IMR-90 (cell line): ENCODE results near the gene CPTP. TPM values are rescaled to one million over a fixed set of nuclear protein-coding genes. Genes with fewer than 3 reads are reported as not detected.

Experiments used
- ATAC-seq: fragments of 200-7000 bp; cut with Tn5 transposase; 2 replicates; pipeline ENCODE4 v1.9.1; 2020; ENCODE audit warnings: low read depth, mild to moderate bottlenecking, moderate library complexity
- BruUV-seq: library from RNA; stranded (reverse); fragments of 400-500 nt; replicated peaks from 2 replicates; lab custom pipeline; 2021; lab: Mats Ljungman, UMichigan
- CTCF ChIA-PET: fragments of 300-600 bp; formaldehyde crosslinking; extraction: SDS; loops from one replicate; lab custom pipeline; 2021; ENCODE audit warnings: antibody characterized with exemption; lab: Yijun Ruan, JAX
- POLR2A ChIA-PET: fragments of 300-600 bp; sonication (Branson Sonifier 250); formaldehyde crosslinking; loops from one replicate; lab custom pipeline; 2022; ENCODE audit warnings: antibody characterized with exemption; ENCODE audit not compliant: unreplicated experiment; lab: Charles Lee
- DNase-seq: peaks from one replicate; pipeline ENCODE4 v3.0.0; 2013
- H2AFZ ChIP-seq: replicated peaks from 2 replicates; pipeline ENCODE3; 2013; ENCODE audit warnings: low read length, mild to moderate bottlenecking; ENCODE audit not compliant: poor library complexity
- H2AK5ac ChIP-seq: 2 replicates; pipeline ENCODE4 v1.6.1; 2013; ENCODE audit warnings: low read depth, low read length, inconsistent platforms
- H2AK9ac ChIP-seq: replicated peaks from 2 replicates; pipeline ENCODE3; 2013; ENCODE audit warnings: mild to moderate bottlenecking, low read depth, low read length, moderate library complexity; ENCODE audit not compliant: poor library complexity
- H2BK120ac ChIP-seq: 2 replicates; pipeline ENCODE4 v1.6.1; 2013; ENCODE audit warnings: low read depth, low read length, inconsistent platforms
- H2BK15ac ChIP-seq: 3 replicates; pipeline ENCODE4 v1.6.1; 2013; ENCODE audit warnings: low read depth, low read length, inconsistent platforms
- H2BK20ac ChIP-seq: 2 replicates; pipeline ENCODE4 v1.6.1; 2013; ENCODE audit warnings: low read depth, mild to moderate bottlenecking, inconsistent platforms, low read length, moderate library complexity
- H2BK5ac ChIP-seq: 2 replicates; pipeline ENCODE4 v1.6.1; 2013; ENCODE audit warnings: mild to moderate bottlenecking, low read depth, low read length, inconsistent platforms; ENCODE audit not compliant: poor library complexity, severe bottlenecking
- H3K14ac ChIP-seq: replicated peaks from 2 replicates; pipeline ENCODE4 v1.6.1; 2013; ENCODE audit warnings: low read depth, low read length, inconsistent platforms
- H3K18ac ChIP-seq: 2 replicates; pipeline ENCODE4 v1.6.1; 2013; ENCODE audit warnings: low read depth, low read length, control low read depth
- H3K23ac ChIP-seq: 2 replicates; pipeline ENCODE4 v1.6.1; 2013; ENCODE audit warnings: low read depth, low read length, inconsistent platforms
- H3K27ac ChIP-seq: 2 replicates; pipeline ENCODE4 v1.5.1; 2013; ENCODE audit warnings: mild to moderate bottlenecking, control low read depth, low read length; ENCODE audit not compliant: insufficient read depth
- H3K27me3 ChIP-seq: 2 replicates; pipeline ENCODE4 v1.6.1; 2013; ENCODE audit warnings: low read length; ENCODE audit not compliant: control insufficient read depth, insufficient read depth
- H3K36me3 ChIP-seq: 2 replicates; pipeline ENCODE4 v1.6.1; 2013; ENCODE audit warnings: low read length, mixed read lengths; ENCODE audit not compliant: control insufficient read depth, insufficient read depth
- H3K4ac ChIP-seq: 2 replicates; pipeline ENCODE4 v1.6.1; 2013; ENCODE audit warnings: low read depth, low read length, inconsistent platforms
- H3K4me1 ChIP-seq: 2 replicates; pipeline ENCODE4 v1.6.1; 2013; ENCODE audit warnings: low read length, mixed read lengths; ENCODE audit not compliant: control insufficient read depth, insufficient read depth
- H3K4me2 ChIP-seq: 2 replicates; pipeline ENCODE4 v1.6.1; 2013; ENCODE audit warnings: low read depth, mild to moderate bottlenecking, control low read depth, low read length, moderate library complexity
- H3K4me3 ChIP-seq: 2 replicates; pipeline ENCODE4 v1.5.1; 2013; ENCODE audit warnings: low read depth, mild to moderate bottlenecking, control low read depth, low read length, moderate library complexity; ENCODE audit not compliant: insufficient read depth
- H3K56ac ChIP-seq: 2 replicates; pipeline ENCODE4 v1.6.1; 2013; ENCODE audit warnings: low read length, inconsistent platforms; ENCODE audit not compliant: insufficient read depth; ENCODE audit errors: extremely low read depth
- H3K79me1 ChIP-seq, 2 experiments: 2 replicates each; pipeline ENCODE4 v1.6.1; 2013; ENCODE audit warnings: low read length in 2 of 2, inconsistent platforms in 1 of 2, low read depth in 1 of 2
- H3K9ac ChIP-seq: 2 replicates; pipeline ENCODE4 v1.6.1; 2013; ENCODE audit warnings: low read depth, low read length, control low read depth
- H3K9me1 ChIP-seq: 2 replicates; pipeline ENCODE4 v1.6.1; 2013; ENCODE audit warnings: low read length, inconsistent platforms; ENCODE audit not compliant: insufficient read depth
- H3K9me3 ChIP-seq: 2 replicates; pipeline ENCODE4 v1.6.1; 2013; ENCODE audit warnings: low read length; ENCODE audit not compliant: control insufficient read depth, insufficient read depth
- H4K20me1 ChIP-seq: 2 replicates; pipeline ENCODE4 v1.6.1; 2013; ENCODE audit warnings: low read length, inconsistent platforms; ENCODE audit not compliant: insufficient read depth
- H4K5ac ChIP-seq: 2 replicates; pipeline ENCODE4 v1.6.1; 2013; ENCODE audit warnings: mild to moderate bottlenecking, low read depth, low read length, control low read depth
- H4K8ac ChIP-seq, 2 experiments: 2 replicates each; pipeline ENCODE4 v1.6.1; 2013; ENCODE audit warnings: low read depth in 2 of 2, low read length in 2 of 2, control low read depth in 1 of 2, inconsistent platforms in 1 of 2
- H4K91ac ChIP-seq: 2 replicates; pipeline ENCODE4 v1.6.1; 2013; ENCODE audit warnings: low read depth, low read length, inconsistent platforms; ENCODE audit not compliant: insufficient read depth
- FOS ChIP-seq: fragments of 150-350 bp; IDR thresholded peaks from 2 replicates; pipeline ENCODE4 v1.6.1; 2016; ENCODE audit warnings: low read depth, low read length
- MAZ ChIP-seq: IDR thresholded peaks from 2 replicates; pipeline ENCODE4 v1.6.1; 2012; ENCODE audit warnings: low read depth, mild to moderate bottlenecking, low read length, improper control_type of control experiment, moderate library complexity, borderline replicate concordance
- MXI1 ChIP-seq: IDR thresholded peaks from 2 replicates; pipeline ENCODE4 v1.6.1; 2012; ENCODE audit warnings: low read depth, mild to moderate bottlenecking, low read length, moderate library complexity, borderline replicate concordance
- POLR2A ChIP-seq: IDR thresholded peaks from 2 replicates; pipeline ENCODE4 v1.6.1; 2012; ENCODE audit warnings: mild to moderate bottlenecking, low read depth, low read length
- RFX5 ChIP-seq: IDR thresholded peaks from 2 replicates; pipeline ENCODE4 v1.8.0; 2012; ENCODE audit warnings: low read depth, mild to moderate bottlenecking, low read length, moderate library complexity
- SMC3 ChIP-seq: fragments of 150-350 bp; IDR thresholded peaks from 2 replicates; pipeline ENCODE4 v1.6.1; 2016; ENCODE audit warnings: low read depth, mild to moderate bottlenecking, antibody characterized with exemption, low read length, moderate library complexity
- WGBS, 2 experiments: methylation state at CpG; one replicate each; pipeline versions ENCODE4 v1.1.5 to v1.1.7; 2013; ENCODE audit warnings: missing lambda C conversion rate in 2 of 2; ENCODE audit not compliant: insufficient read length in 1 of 2; ENCODE audit errors: extremely low coverage in 2 of 2; 5-methylcytosine and 5-hydroxymethylcytosine counted together
- dilution Hi-C: fragments of 300-500 bp; cut with HindIII; formaldehyde crosslinking; loops from one replicate; pipeline ENCODE4 v1.14.3; 2018; ENCODE audit warnings: low sequenced_read_pairs; ENCODE audit not compliant: unreplicated experiment
- in situ Hi-C: fragments of 300-500 bp; cut with MboI; formaldehyde crosslinking; loops from 3 replicates; pipeline ENCODE4 v1.14.3; 2019; ENCODE audit warnings: low sequenced_read_pairs, inconsistent platforms, mixed read lengths
- intact Hi-C: fragments of 100-400 bp; cut with micrococcal nuclease; formaldehyde crosslinking; loops from 2 replicates; pipeline ENCODE4 v1.10.0; 2022
- polyA plus RNA-seq, 3 experiments: library from polyadenylated mRNA; depleted of rRNA; stranded (reverse); fragments of >200 nt; gene quantifications; 2 replicates each; pipeline ENCODE4 v1.2.3, GENCODE V29; 2012; ENCODE audit warnings: low replicate concordance in 1 of 3
- total RNA-seq: library from RNA; depleted of rRNA; stranded (reverse); fragments of >200 nt; gene quantifications from 2 replicates; pipeline ENCODE4 v1.2.3, GENCODE V29; 2012
- TF ChIP-seq, protein P1 (sequence below): conservative IDR thresholded peaks from 2 replicates; pipeline ENCODE4 v1.5.1; 2012; ENCODE audit warnings: mild to moderate bottlenecking, low read depth, low read length, improper control_type of control experiment
- TF ChIP-seq, protein P2 (sequence below): fragments of 150-350 bp; IDR thresholded peaks from 2 replicates; pipeline ENCODE4 v1.6.1; 2016; ENCODE audit warnings: low read depth, mild to moderate bottlenecking, low read length, moderate library complexity, borderline replicate concordance

The CPTP gene
- total and polyA plus RNA-seq, 2 of the 4 experiments (the other 2 are of a cell fraction) = 2.7 to 12.1 TPM

GRCh38 chr1:1320666-1321448 is 3.7 kb upstream of the CPTP start:
- peaks cover 16% of the 10 kb centered on the region; the same call in 1 of the 2 replicates for H3K4me1 ChIP-seq
- no peak for ATAC-seq
- peak; percentile 31 for DNase-seq
- peaks cover 4% of the 10 kb centered on the region for H3K9me1 ChIP-seq
- no peaks in the 10 kb centered on the region for H3K9me3 ChIP-seq
- no peak overlapping the region; a peak in 1 of 4 replicates for H4K8ac ChIP-seq
- 53% methylated on average over 9 of the region's 23 CpGs; no CpG with 5 or more reads in 1 of the 2 experiments for WGBS, 2 experiments
- peaks cover 10 to 75% of the 10 kb centered on the region in 2 experiments for H3K79me1 ChIP-seq
- dilution Hi-C loops (no loop called here), intact Hi-C loops (no loop called here), in situ Hi-C loops (no loop called here)
- H3K36me3 ChIP-seq = peaks cover 27% of the 10 kb centered on the region
- H3K4ac ChIP-seq = no peak overlapping the region
- H3K9ac ChIP-seq = no peak overlapping the region
- H3K4me3 ChIP-seq = no peak overlapping the region
- peaks cover 73% of the 10 kb centered on the region for H4K20me1 ChIP-seq
- no peak overlapping the region for H2BK120ac ChIP-seq
- no peak overlapping the region for H3K56ac ChIP-seq
- no peaks in the 10 kb centered on the region for H3K27me3 ChIP-seq
- H4K5ac ChIP-seq = no peak overlapping the region
- H2BK5ac ChIP-seq = no peak overlapping the region
- no peak overlapping the region for H4K91ac ChIP-seq
- no peak overlapping the region for H3K18ac ChIP-seq
- no peak overlapping the region for H3K4me2 ChIP-seq
- H2BK15ac ChIP-seq = no peak overlapping the region
- POLR2A ChIA-PET = no interaction called here
- H2AFZ ChIP-seq = no peak overlapping the region
- no peak overlapping the region for H3K14ac ChIP-seq
- BruUV-seq = no TSS peak
- no peak overlapping the region; the same call in 1 of the 2 replicates for H3K27ac ChIP-seq
- CTCF ChIA-PET = no interaction called here
- H2AK5ac ChIP-seq = no peak overlapping the region
- TF ChIP-seq SMC3 (no peak), MAZ (no peak), MXI1 (no peak), POLR2A (no peak), RFX5 (no peak), FOS (no peak)
- TF ChIP-seq, protein P1, sequence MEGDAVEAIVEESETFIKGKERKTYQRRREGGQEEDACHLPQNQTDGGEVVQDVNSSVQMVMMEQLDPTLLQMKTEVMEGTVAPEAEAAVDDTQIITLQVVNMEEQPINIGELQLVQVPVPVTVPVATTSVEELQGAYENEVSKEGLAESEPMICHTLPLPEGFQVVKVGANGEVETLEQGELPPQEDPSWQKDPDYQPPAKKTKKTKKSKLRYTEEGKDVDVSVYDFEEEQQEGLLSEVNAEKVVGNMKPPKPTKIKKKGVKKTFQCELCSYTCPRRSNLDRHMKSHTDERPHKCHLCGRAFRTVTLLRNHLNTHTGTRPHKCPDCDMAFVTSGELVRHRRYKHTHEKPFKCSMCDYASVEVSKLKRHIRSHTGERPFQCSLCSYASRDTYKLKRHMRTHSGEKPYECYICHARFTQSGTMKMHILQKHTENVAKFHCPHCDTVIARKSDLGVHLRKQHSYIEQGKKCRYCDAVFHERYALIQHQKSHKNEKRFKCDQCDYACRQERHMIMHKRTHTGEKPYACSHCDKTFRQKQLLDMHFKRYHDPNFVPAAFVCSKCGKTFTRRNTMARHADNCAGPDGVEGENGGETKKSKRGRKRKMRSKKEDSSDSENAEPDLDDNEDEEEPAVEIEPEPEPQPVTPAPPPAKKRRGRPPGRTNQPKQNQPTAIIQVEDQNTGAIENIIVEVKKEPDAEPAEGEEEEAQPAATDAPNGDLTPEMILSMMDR = no peak
- TF ChIP-seq, protein P2, sequence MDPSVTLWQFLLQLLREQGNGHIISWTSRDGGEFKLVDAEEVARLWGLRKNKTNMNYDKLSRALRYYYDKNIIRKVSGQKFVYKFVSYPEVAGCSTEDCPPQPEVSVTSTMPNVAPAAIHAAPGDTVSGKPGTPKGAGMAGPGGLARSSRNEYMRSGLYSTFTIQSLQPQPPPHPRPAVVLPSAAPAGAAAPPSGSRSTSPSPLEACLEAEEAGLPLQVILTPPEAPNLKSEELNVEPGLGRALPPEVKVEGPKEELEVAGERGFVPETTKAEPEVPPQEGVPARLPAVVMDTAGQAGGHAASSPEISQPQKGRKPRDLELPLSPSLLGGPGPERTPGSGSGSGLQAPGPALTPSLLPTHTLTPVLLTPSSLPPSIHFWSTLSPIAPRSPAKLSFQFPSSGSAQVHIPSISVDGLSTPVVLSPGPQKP = no peak
- H2AK9ac ChIP-seq = no peak overlapping the region
- no peak overlapping the region for H2BK20ac ChIP-seq
- H3K23ac ChIP-seq = no peak overlapping the region
